Kidney epithelial cell (primary cell): ENCODE results near the gene DEPDC7. TPM values are rescaled to one million over a fixed set of nuclear protein-coding genes. Genes with fewer than 3 reads are reported as not detected.
"Not testable (repeated sequence)": the region's sequence is repeated elsewhere in the genome, so short reads cannot be mapped to it uniquely, and the experiment has no call there.

ENCODE experiments used
- DNase-seq: peaks from one replicate; pipeline ENCODE4 v3.0.0-alpha.2; 2010; ENCODE audit warnings: low read depth
- H3K27me3 ChIP-seq: 2 replicates; pipeline ENCODE4 v1.6.0; 2011; ENCODE audit warnings: low read length; ENCODE audit not compliant: control insufficient read depth, insufficient read depth
- H3K36me3 ChIP-seq: 2 replicates; pipeline ENCODE4 v1.5.1; 2011; ENCODE audit warnings: low read length; ENCODE audit not compliant: control insufficient read depth, insufficient read depth
- H3K4me3 ChIP-seq: 2 replicates; pipeline ENCODE4 v1.5.1; 2011; ENCODE audit warnings: low read depth, mild to moderate bottlenecking, control low read depth, low read length
- total RNA-seq: library from RNA; depleted of rRNA; stranded (reverse); fragments of >200 nt; gene quantifications from 2 replicates; pipeline ENCODE4 v1.2.3, GENCODE V29; 2015
- TF ChIP-seq, protein P1 (sequence below): IDR thresholded peaks from 2 replicates; pipeline ENCODE4 v1.5.1; 2011; ENCODE audit warnings: mild to moderate bottlenecking, moderate library complexity, low read length, control low read depth, inconsistent platforms; ENCODE audit not compliant: insufficient read depth, poor library complexity, severe bottlenecking

The DEPDC7 gene
- total RNA-seq, 1 donor from 2014 or later: 0.63 TPM

DNA sequence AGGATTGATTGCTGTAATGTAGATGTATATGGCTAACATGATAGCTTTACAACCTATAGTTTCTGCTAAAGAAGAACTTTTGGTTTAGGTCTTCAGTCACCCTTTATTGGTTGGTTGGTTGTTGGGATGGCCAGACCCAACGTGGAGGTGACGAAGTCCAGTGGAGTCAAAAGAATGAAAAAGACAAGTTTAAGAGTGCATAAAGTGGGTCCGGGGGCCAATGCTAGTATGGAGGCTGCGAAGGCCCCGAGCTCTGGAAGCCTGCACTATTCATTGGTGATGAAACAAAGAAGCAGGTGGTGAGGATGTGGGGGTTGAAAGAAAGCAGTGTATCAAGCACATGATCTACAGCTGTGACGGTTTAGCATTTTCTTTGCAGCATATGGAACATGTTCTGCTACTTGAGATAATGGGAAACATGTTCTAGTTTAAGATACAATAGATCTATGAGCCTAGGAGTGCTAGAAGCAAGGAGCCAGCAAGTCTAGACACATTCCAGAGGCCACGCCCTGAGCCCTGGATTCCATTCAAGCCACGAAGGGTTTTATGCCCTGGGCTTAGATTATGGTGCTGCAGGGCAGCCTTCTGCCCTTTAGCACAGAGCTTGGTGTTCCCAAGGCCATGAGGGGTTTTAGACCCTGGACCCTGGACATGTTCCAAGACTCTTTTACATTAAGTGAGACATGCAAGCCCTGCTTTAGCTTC lies 30.0 kb downstream of the DEPDC7 start:
- DNase-seq: no peak
- Histone ChIP-seq H3K27me3 (no peaks in the 10 kb centered on the region), H3K36me3 (no peaks in the 10 kb centered on the region), H3K4me3 (no peak overlapping the region)
- TF ChIP-seq, protein P1, sequence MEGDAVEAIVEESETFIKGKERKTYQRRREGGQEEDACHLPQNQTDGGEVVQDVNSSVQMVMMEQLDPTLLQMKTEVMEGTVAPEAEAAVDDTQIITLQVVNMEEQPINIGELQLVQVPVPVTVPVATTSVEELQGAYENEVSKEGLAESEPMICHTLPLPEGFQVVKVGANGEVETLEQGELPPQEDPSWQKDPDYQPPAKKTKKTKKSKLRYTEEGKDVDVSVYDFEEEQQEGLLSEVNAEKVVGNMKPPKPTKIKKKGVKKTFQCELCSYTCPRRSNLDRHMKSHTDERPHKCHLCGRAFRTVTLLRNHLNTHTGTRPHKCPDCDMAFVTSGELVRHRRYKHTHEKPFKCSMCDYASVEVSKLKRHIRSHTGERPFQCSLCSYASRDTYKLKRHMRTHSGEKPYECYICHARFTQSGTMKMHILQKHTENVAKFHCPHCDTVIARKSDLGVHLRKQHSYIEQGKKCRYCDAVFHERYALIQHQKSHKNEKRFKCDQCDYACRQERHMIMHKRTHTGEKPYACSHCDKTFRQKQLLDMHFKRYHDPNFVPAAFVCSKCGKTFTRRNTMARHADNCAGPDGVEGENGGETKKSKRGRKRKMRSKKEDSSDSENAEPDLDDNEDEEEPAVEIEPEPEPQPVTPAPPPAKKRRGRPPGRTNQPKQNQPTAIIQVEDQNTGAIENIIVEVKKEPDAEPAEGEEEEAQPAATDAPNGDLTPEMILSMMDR: no peak

DNA sequence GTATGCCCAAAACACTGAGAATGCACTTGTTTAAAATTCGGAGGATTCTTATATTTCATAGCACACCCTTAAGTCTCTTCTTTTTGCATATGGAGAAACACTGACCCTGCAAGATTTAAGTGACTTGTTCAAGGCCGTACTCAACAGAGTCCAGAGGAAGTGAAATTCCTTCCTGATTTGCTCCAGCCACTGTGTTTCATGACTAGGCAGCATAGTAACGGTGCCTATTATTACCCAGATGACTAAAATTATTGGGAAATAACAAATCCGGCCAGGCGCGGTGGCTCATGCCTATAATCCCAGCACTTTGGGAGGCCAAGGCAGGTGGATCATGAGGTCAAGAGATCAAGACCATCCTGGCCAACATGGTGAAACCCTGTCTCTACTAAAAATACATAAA lies 33.0 kb downstream of the DEPDC7 start:
- H3K4me3 ChIP-seq, DNase-seq, H3K27me3 ChIP-seq, H3K36me3 ChIP-seq: not testable (repeated sequence)

DNA sequence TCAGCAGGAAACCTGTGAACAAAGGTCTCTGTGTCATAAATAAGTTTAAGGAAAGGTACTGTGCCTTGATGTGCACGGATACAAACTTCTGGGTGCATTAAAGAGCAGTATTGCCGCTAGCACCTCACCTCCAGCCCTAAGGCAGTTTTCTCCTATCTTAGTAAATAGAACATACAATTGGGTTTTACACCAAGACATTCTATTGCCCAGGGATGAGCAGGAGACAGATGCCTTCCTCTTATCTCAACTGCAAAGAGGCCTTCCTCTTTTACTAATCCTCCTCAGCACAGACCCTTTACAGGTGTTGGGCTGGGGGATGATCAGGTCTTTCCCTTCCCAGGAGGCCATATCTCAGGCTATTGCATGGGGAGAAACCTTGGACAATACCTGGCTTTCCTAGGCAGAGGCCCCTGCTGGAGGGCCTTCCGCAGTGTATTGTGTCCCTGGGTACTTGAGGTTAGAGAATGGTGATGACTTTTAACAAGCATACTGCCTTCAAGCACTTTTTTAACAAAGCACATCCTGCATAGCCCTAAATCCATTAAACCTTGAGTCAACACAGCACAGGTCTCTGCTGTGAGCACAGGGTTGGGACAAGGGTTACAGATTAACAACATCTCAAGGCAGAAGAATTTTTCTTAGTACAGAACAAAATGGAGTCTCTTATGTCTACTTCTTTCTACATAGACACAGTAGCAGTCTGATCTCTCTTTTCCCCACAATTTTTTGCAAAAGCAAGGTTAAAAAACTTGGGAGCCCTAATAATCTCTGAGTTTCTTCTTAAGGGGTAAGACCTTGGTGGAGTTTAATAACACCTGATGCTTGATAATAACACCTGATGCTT lies 34.1 kb downstream of the DEPDC7 start:
- H3K36me3 ChIP-seq: not testable (repeated sequence)

DNA sequence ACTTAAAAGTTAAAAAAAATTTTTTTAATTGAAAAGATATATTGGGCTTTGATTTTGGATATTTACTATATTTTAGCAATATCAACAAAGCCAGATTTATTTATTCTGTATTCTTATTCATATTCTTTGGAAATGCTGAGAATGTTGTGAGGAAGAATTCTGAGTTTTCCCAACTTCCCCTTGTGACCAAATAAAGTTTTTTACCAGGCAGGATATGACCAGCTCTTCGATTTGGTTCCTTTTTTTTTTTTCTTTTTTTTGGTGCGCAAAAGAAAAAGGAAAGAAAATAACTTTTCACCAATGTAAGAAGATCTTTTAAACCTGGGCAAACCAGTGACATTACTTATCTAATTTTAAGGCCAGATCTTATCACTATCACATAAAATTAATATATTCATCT lies 36.6 kb downstream of the DEPDC7 start:
- Histone ChIP-seq H3K27me3 (no peaks in the 10 kb centered on the region), H3K4me3 (no peak overlapping the region), H3K36me3 (no peaks in the 10 kb centered on the region)
- DNase-seq: no peak
- TF ChIP-seq, protein P1: no peak

More for the DNA sequence above, 34.1 kb downstream of the DEPDC7 start:
- H3K4me3 ChIP-seq, DNase-seq, H3K27me3 ChIP-seq: not testable (repeated sequence)

DNA sequence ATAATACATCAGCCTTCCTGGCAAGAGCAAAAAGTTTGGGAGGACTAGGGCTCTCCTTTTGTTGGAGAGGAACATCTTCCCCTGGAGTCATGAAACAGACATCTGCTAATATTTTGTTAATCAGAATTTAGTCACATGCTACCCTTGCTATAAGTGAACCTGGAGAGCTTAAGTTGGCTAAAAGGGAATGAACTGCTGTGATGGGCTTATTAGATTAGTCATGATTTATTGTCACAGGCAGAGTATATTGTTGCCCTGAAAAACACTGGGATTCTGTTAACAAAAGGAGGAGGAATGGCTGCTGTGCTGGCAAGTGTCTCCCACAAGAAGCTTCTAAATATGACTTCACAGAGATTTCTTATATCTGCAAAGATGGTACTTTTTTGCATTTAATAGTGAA lies 39.7 kb downstream of the DEPDC7 start:
- H3K36me3 ChIP-seq: no peaks in the 10 kb centered on the region

DNA sequence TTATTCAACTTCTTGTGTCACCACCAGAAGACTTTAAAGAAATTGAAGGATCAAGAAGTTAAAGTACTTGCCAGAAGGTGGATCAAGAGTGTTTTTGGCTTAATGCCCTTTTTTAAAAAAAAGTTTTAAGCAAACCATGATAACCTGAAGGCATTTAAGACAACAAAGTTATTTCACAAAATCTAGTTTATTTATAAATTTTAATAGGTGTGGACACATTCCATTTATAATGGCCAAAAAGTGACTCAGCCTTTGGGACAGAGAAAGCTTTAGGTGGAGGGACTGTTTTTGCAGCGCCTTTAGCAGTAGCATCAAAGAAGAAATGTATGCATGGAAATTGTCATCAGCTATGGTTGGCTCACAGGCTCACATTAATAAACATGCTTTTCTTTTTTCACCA lies 41.6 kb downstream of the DEPDC7 start:
- Histone ChIP-seq H3K27me3 (no peaks in the 10 kb centered on the region), H3K36me3 (no peaks in the 10 kb centered on the region), H3K4me3 (no peak overlapping the region)
- DNase-seq: no peak
- TF ChIP-seq, protein P1: no peak

More for the DNA sequence above, 39.7 kb downstream of the DEPDC7 start:
- DNase-seq: no peak
- H3K27me3 ChIP-seq: no peaks in the 10 kb centered on the region
- TF ChIP-seq, protein P1: no peak
- H3K4me3 ChIP-seq: no peak overlapping the region
